Parathyroid adenoma (tissue), 2 donors: ENCODE results near the gene SCN8A.

Experiments
- H2AFZ ChIP-seq: fragments of 300-600 bp; sonication (generic); one replicate; pipeline ENCODE4 v1.7.0; 2017; ENCODE audit warnings: antibody characterized with exemption, mild to moderate bottlenecking
- H3K27ac ChIP-seq: fragments of 300-600 bp; sonication (generic); one replicate; pipeline ENCODE4 v1.7.0; 2017
- H3K27me3 ChIP-seq: fragments of 300-600 bp; sonication (generic); one replicate; pipeline ENCODE4 v1.7.0; 2017; ENCODE audit warnings: low read length; ENCODE audit not compliant: control insufficient read depth, insufficient read depth
- H3K36me3 ChIP-seq: fragments of 300-600 bp; sonication (generic); one replicate; pipeline ENCODE4 v1.7.0; 2017; ENCODE audit warnings: low read length; ENCODE audit not compliant: control insufficient read depth, insufficient read depth
- H3K4me1 ChIP-seq: fragments of 300-600 bp; sonication (generic); one replicate; pipeline ENCODE4 v1.7.0; 2017; ENCODE audit warnings: control low read depth
- H3K4me2 ChIP-seq: fragments of 300-600 bp; sonication (generic); one replicate; pipeline ENCODE4 v1.7.0; 2017; ENCODE audit warnings: low read length
- H3K4me3 ChIP-seq: fragments of 300-600 bp; sonication (generic); one replicate; pipeline ENCODE4 v1.7.0; 2017; ENCODE audit warnings: low read depth, low read length
- H3K79me2 ChIP-seq: fragments of 300-600 bp; sonication (generic); one replicate; pipeline ENCODE4 v1.7.0; 2017; ENCODE audit warnings: control low read depth
- H3K9ac ChIP-seq: fragments of 300-600 bp; sonication (generic); one replicate; pipeline ENCODE4 v1.7.0; 2017; ENCODE audit warnings: mild to moderate bottlenecking
- H3K9me3 ChIP-seq: fragments of 300-600 bp; sonication (generic); one replicate; pipeline ENCODE4 v1.7.0; 2017; ENCODE audit warnings: low read length; ENCODE audit not compliant: control insufficient read depth
- TF ChIP-seq, protein P1 (sequence below): fragments of 300-600 bp; sonication (generic); IDR thresholded peaks from one replicate; pipeline ENCODE4 v1.7.0; 2017; ENCODE audit warnings: antibody characterized with exemption, mild to moderate bottlenecking
- donor health status: primary hyperparathyroidism.

SCN8A gene

GRCh38 chr12:51798501-51798900 lies 207.5 kb downstream of the SCN8A start:
- Histone ChIP-seq H3K9ac (no peak overlapping the region), H3K9me3 (no peaks in the 10 kb centered on the region), H3K4me1 (peaks cover 2% of the 10 kb centered on the region), H3K27me3 (no peaks in the 10 kb centered on the region), H2AFZ (no peak overlapping the region), H3K4me2 (no peak overlapping the region), H3K36me3 (no peaks in the 10 kb centered on the region), H3K4me3 (no peak overlapping the region), H3K79me2 (no peaks in the 10 kb centered on the region), H3K27ac (no peak overlapping the region)
- TF ChIP-seq, protein P1, sequence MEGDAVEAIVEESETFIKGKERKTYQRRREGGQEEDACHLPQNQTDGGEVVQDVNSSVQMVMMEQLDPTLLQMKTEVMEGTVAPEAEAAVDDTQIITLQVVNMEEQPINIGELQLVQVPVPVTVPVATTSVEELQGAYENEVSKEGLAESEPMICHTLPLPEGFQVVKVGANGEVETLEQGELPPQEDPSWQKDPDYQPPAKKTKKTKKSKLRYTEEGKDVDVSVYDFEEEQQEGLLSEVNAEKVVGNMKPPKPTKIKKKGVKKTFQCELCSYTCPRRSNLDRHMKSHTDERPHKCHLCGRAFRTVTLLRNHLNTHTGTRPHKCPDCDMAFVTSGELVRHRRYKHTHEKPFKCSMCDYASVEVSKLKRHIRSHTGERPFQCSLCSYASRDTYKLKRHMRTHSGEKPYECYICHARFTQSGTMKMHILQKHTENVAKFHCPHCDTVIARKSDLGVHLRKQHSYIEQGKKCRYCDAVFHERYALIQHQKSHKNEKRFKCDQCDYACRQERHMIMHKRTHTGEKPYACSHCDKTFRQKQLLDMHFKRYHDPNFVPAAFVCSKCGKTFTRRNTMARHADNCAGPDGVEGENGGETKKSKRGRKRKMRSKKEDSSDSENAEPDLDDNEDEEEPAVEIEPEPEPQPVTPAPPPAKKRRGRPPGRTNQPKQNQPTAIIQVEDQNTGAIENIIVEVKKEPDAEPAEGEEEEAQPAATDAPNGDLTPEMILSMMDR: no peak

GRCh38 chr12:51801027-51801426 lies 210.0 kb downstream of the SCN8A start:
- TF ChIP-seq, protein P1: no peak
- Histone ChIP-seq H3K9ac (no peak overlapping the region), H3K4me2 (no peak overlapping the region), H2AFZ (no peak overlapping the region), H3K4me1 (peaks cover 2% of the 10 kb centered on the region), H3K27ac (no peak overlapping the region), H3K36me3 (no peaks in the 10 kb centered on the region), H3K4me3 (no peak overlapping the region), H3K79me2 (no peaks in the 10 kb centered on the region), H3K9me3 (no peaks in the 10 kb centered on the region), H3K27me3 (no peaks in the 10 kb centered on the region)

GRCh38 chr12:51806896-51807295 lies 215.9 kb downstream of the SCN8A start:
- H3K79me2 ChIP-seq: no peaks in the 10 kb centered on the region
- no peaks in the 10 kb centered on the region for H3K27me3 ChIP-seq
- H2AFZ ChIP-seq: no peak overlapping the region
- H3K9me3 ChIP-seq: no peaks in the 10 kb centered on the region
- TF ChIP-seq, protein P1: no peak
- no peak overlapping the region for H3K4me3 ChIP-seq
- no peak overlapping the region for H3K27ac ChIP-seq
- H3K9ac ChIP-seq: no peak overlapping the region
- H3K36me3 ChIP-seq: no peaks in the 10 kb centered on the region
- peaks cover 6% of the 10 kb centered on the region for H3K4me1 ChIP-seq
- H3K4me2 ChIP-seq: no peak overlapping the region

- H3K27ac ChIP-seq: no peak overlapping the region
- no peak overlapping the region for H3K4me3 ChIP-seq
- H3K36me3 ChIP-seq: no peaks in the 10 kb centered on the region
- no peaks in the 10 kb centered on the region for H3K27me3 ChIP-seq
- no peaks in the 10 kb centered on the region for H3K9me3 ChIP-seq
- peaks cover 4% of the 10 kb centered on the region for H3K4me1 ChIP-seq
- H3K79me2 ChIP-seq: no peaks in the 10 kb centered on the region
- no peak overlapping the region for H3K9ac ChIP-seq
- H3K4me2 ChIP-seq: no peak overlapping the region
- no peak overlapping the region for H2AFZ ChIP-seq
- TF ChIP-seq, protein P1: no peak
These were observed 218.2 kb downstream of the SCN8A start for GRCh38 chr12:51809193-51809592.
